Ovary (tissue), 3 donors: ENCODE measurements around the gene NOP53.

Experiments used
- CTCF ChIP-seq, 3 donors: fragments of 450-650 bp in 2 of 3; fragments of 200-600 bp in 1 of 3; IDR thresholded peaks; one replicate each; pipeline versions ENCODE4 v1.5.1 to v1.8.0; 2016 to 2022; ENCODE audit warnings: antibody characterized with exemption in 3 of 3, mild to moderate bottlenecking in 1 of 3
- EP300 ChIP-seq: sonication (generic); formaldehyde crosslinking; IDR thresholded peaks from one replicate; pipeline ENCODE4 v1.6.1; 2017; ENCODE audit warnings: antibody characterized with exemption
- POLR2A ChIP-seq: fragments of 450-650 bp; IDR thresholded peaks from one replicate; pipeline ENCODE4 v1.6.1; 2017; ENCODE audit warnings: antibody characterized with exemption, mild to moderate bottlenecking, moderate library complexity
- donor health status: DM: no; HTN: no; CAD: no.

GRCh38 chr19:47766359-47766620, 20.9 kb downstream of the NOP53 start:
- TF ChIP-seq CTCF (IDR thresholded peaks at IDR 0.05) (no peak), EP300 (no peak), POLR2A (no peak)
